ENCODE measurements around the gene CASP4. TPM values are rescaled to one million over a fixed set of nuclear protein-coding genes. Genes with fewer than 3 reads are reported as not detected.

Gene CASP4
- polyA plus RNA-seq, 1 donor from 2014 or later = not detected

DNA sequence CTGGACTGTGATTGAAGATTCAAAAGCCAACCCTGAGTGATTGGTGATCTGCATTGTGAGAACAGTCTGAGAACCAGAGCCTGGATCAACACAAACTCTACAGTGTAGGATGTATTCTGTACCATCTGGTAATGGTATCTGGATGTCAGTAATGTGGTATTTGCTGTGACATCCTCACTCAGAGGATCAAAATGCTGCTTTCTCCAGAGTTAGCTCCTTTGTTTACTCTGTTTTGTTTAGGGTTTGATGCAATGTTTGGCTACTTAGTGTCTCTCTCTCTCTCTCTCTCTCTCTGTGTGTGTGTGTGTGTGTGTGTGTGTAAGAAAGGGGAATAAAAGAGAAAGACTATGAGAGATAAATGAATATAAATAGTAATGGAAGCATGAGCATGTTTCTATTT is 24.3 kb downstream of the CASP4 start:
- no peaks in the 10 kb centered on the region for H4K20me1 ChIP-seq (ENCODE audit: insufficient read depth)
- H3K9ac ChIP-seq (ENCODE audit: low read length) = no peak overlapping the region
- H3K36me3 ChIP-seq (ENCODE audit: insufficient read depth, low read length) = no peaks in the 10 kb centered on the region
- H3F3A ChIP-seq (ENCODE audit: insufficient read depth, low read length, poor library complexity, severe bottlenecking) = no peaks in the 10 kb centered on the region
- H3K9me3 ChIP-seq (ENCODE audit: low read length) = no peaks in the 10 kb centered on the region
- TF ChIP-seq MXI1 (conservative IDR thresholded peaks at IDR 0.05; ENCODE audit: poor library complexity, severe bottlenecking) (no peak), TAF1 (IDR thresholded peaks at IDR 0.05; ENCODE audit: low read depth) (no peak), CTCF (IDR thresholded peaks at IDR 0.05; ENCODE audit: poor library complexity, severe bottlenecking) (no peak), POLR2AphosphoS5 (IDR thresholded peaks at IDR 0.05) (no peak), REST (IDR thresholded peaks at IDR 0.05; ENCODE audit: borderline replicate concordance) (no peak), RAD21 (conservative IDR thresholded peaks at IDR 0.05) (no peak), EP300 (conservative IDR thresholded peaks at IDR 0.05; ENCODE audit: poor library complexity, severe bottlenecking) (no peak), SMC3 (conservative IDR thresholded peaks at IDR 0.05; ENCODE audit: poor library complexity) (no peak)
- no peaks in the 10 kb centered on the region for H3K27me3 ChIP-seq (ENCODE audit: insufficient read depth, low read depth, low read length)
- no peak overlapping the region for H2AFZ ChIP-seq (ENCODE audit: low read depth, low read length)
- no peaks in the 10 kb centered on the region for H3K79me2 ChIP-seq (replicated peaks; ENCODE audit: insufficient read depth, low read length)
- H3K4me2 ChIP-seq (ENCODE audit: low read length) = no peak overlapping the region
- no peak overlapping the region for H3K27ac ChIP-seq (ENCODE audit: low read length)
- H3K4me3 ChIP-seq (ENCODE audit: low read length) = no peak overlapping the region
- H3K9me2 ChIP-seq (ENCODE audit: insufficient read depth, low read length) = no peaks in the 10 kb centered on the region

DNA sequence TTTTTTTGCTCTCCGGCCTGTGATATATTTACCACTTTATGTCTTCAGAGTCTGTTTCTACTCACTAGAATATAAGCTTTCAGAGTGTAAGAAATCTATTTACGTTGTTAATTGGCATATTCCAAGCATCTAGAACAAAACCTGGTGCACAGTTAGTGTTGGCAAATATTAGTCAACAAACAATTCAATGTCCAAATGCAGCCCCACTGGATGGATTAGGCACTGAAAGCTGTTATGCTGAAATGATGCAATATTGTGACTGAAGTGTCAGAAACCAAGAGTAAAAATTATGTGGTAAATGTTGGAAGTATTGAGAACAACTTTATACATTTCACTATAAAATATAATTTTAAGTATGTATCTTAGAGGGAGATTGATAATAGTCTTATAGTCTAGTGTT is 24.8 kb downstream of the CASP4 start:
- H3F3A ChIP-seq (ENCODE audit: insufficient read depth, low read length, poor library complexity, severe bottlenecking) = no peaks in the 10 kb centered on the region
- H3K27ac ChIP-seq (ENCODE audit: low read length) = no peak overlapping the region
- H3K9ac ChIP-seq (ENCODE audit: low read length) = no peak overlapping the region
- H2AFZ ChIP-seq (ENCODE audit: low read depth, low read length) = no peak overlapping the region
- H4K20me1 ChIP-seq (ENCODE audit: insufficient read depth) = no peaks in the 10 kb centered on the region
- H3K9me3 ChIP-seq (ENCODE audit: low read length) = no peaks in the 10 kb centered on the region
- H3K4me3 ChIP-seq (ENCODE audit: low read length) = no peak overlapping the region
- no peak overlapping the region for H3K4me2 ChIP-seq (ENCODE audit: low read length)
- H3K9me2 ChIP-seq (ENCODE audit: insufficient read depth, low read length) = no peaks in the 10 kb centered on the region
- H3K27me3 ChIP-seq (ENCODE audit: insufficient read depth, low read depth, low read length) = no peaks in the 10 kb centered on the region
- no peaks in the 10 kb centered on the region for H3K36me3 ChIP-seq (ENCODE audit: insufficient read depth, low read length)
- TF ChIP-seq CTCF (IDR thresholded peaks at IDR 0.05; ENCODE audit: poor library complexity, severe bottlenecking) (no peak), POLR2AphosphoS5 (IDR thresholded peaks at IDR 0.05) (no peak), SMC3 (conservative IDR thresholded peaks at IDR 0.05; ENCODE audit: poor library complexity) (no peak), MXI1 (conservative IDR thresholded peaks at IDR 0.05; ENCODE audit: poor library complexity, severe bottlenecking) (no peak), EP300 (conservative IDR thresholded peaks at IDR 0.05; ENCODE audit: poor library complexity, severe bottlenecking) (no peak), EZH2 (IDR thresholded peaks at IDR 0.05; ENCODE audit: borderline replicate concordance, insufficient read depth, low read length, poor library complexity, severe bottlenecking) (no peak), RAD21 (conservative IDR thresholded peaks at IDR 0.05) (no peak), TAF1 (IDR thresholded peaks at IDR 0.05; ENCODE audit: low read depth) (no peak), REST (IDR thresholded peaks at IDR 0.05; ENCODE audit: borderline replicate concordance) (no peak)
- H3K79me2 ChIP-seq (replicated peaks; ENCODE audit: insufficient read depth, low read length) = no peaks in the 10 kb centered on the region

Measured in neural cell (in vitro differentiated cells).